Stimulated activated CD4-positive, alpha-beta T cell treated with anti-CD3 and anti-CD28 coated beads, Interleukin-4, amount 100 ng/mL, for 48 hours (primary cell): ENCODE measurements around the gene TBC1D9B.
A peak's percentile ranks its signal among the peaks of the same experiment; 100 is the strongest.

ENCODE experiments used
- DNase-seq, 2 donors: peaks; one replicate each; pipeline ENCODE4 v3.0.0-alpha.2; 2020; ENCODE audit warnings: low read depth in 2 of 2

Gene TBC1D9B

DNA sequence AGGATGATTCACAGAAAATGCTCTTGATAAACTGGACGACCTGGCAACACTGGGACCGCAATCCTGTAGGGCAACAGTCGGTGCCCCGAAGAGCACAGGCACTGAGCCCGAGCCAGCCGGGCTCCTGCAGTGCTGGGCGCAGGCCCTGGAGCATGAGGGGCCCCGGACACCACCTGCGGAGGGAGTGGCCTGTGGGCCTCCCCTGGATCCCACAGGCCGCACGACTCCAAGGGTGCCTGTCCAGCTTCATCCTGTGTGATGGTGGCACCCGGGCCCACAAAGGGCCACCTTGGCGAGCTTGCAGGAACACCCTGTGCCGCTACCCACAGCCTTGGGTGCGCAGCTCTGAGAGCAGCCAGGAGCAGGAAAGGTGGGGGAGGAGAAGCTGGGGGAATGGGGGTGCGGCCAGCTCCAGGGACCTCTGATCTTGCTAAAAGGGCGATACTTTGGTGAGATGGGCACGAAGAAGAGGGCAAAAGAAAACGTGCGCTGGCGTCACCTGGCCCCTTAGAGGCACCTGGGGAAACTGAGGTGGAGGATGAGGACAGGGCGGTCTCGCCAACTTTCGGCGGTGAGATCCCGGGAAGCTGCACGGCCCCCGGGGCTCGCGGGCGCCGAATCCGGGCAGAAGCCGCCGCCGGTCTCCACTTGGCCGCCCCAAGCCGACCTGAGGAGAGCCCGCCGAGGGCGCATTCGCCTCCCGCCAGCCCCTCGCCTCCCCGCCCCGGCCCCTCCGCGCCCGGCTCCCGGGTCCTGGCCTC lies 722 bp downstream of the TBC1D9B start:
- peak; percentile 13 to 19 for DNase-seq

DNA sequence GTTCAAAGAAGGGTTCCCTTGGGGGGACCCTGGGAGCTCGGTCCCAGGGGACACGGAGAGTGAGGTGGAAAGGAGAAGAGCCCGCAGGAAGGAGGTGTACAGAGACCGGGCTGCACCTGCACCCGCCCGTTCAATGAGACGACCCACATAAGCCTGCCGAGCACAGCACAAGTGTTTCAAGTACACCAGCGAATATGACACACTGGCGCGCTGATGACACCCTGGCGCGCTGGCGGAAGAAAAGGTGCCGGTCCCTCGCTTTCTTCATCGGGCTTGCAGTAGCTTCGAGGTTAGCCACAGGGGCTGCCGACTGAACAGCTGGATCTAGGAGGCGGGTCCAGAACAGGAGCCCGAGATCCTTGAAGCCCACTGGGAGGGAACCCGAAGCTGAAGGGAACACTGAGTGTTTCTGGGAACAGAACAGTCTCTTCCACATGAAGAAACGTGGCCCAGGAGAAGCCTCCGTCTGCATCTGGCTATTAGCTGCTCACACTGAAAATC lies 1.4 kb downstream of the TBC1D9B start:
- DNase-seq, result no peak

DNA sequence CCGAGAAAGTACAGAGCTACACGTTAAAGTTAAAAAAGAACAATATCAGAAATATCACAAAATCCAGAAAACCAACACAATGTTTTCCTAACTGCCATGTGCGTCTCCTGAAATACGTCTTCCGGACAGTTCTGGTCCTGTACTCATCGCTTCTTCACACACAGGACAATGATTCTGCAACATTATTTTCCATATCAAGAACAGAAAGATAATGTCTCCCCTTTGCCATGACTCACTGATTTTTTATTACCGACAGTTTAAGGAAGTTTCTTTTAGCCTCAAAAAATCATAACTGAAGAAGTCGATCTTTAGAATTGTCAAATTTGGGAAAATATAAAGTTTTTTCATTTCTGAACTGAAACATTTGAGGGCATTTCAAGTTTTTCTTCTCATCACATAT lies 2.5 kb downstream of the TBC1D9B start:
- DNase-seq, result no peak

DNA sequence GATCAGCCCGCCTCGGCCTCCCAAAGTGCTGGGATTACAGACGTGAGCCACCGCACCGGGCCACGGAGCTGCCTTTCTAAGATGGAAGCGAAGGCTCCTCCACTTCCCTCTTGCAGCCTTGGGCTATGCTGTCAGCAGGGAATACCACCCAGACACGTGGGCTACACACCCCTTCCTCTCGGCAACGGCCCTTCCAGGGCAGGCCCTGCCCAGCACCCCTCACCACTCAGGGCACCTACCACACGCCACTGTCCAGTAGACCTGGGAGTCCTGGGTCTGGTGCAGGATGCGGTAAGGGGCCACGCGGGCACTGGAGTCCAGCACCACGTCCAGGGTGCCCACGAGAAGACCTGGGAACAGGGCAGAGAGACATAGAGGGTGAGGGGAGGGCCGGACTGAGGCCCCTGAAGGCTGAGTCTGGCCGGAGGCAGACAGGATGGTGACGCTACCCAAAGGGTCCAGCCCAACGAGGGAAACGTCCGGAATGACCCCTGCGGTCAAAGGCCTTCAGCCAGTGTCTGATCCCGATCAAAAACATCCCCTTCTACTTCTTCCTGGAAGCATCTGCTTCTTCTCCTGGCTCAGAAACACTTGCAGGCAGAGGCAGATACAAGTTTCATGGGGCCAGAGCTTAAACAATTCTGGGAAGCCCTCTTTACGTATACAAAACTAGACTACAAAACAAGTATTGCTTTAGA lies 3.1 kb downstream of the TBC1D9B start:
- DNase-seq, result no peak

DNA sequence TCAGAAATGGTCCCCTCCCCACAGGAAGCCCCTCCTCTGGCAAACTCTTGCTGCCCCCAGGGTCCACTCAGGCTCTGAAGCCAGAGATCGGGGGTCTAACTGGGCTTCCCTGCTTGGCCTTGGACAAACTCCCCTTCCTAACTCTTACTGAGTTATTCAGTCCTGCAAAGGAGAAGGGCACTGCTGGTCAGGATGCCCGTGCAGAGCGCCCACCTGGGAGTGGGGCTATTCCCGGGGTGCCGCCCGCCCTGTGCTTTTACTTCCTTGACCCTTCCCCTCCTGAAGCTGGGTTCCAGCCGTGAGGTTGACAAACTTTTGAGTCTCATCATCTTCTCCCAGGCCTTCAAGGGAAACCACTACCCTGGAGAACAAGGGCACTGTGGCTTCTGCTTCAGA lies 4.9 kb downstream of the TBC1D9B start:
- DNase-seq, result no peak

DNA sequence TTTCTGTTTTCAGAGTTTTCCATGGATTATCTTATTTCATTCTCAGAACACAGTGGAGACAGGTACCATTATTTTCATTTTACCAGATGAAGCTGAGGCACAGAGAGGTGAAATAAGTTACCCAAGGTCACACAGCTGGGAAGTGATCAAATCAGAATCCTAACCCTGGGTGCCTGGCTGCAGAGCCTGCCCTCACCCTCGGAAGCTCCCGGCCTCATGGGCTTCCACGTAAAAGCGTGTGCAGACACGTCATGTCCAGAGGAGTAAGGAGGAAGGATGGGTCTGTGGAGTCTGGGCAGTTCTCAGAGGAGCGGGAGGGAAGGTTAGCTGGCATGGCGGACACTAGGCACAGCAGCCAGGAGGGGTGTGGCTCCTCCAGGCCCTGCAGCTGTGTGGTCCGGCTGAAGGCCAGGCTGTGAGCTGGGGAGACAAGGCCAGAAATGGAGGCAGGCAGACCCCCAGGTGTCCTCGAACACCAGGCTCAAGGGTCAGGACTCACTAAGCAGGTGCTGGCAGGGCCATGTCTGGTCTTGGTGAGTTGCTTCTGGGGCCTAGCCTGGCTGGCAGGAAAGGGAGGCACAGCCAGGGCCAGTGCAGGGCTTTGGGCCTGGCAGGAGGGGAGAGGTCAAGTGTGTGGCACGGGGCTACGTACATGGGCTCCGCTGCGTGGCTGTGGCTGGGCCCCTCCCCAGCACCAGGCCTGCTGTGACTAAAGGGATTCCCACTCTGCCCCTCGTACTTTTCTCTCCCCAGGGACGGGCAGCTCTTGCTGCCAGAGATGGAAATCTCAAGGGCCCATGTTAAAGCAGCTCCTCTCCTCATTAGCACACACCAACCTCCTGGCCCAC lies 5.6 kb downstream of the TBC1D9B start:
- DNase-seq, result no peak

DNA sequence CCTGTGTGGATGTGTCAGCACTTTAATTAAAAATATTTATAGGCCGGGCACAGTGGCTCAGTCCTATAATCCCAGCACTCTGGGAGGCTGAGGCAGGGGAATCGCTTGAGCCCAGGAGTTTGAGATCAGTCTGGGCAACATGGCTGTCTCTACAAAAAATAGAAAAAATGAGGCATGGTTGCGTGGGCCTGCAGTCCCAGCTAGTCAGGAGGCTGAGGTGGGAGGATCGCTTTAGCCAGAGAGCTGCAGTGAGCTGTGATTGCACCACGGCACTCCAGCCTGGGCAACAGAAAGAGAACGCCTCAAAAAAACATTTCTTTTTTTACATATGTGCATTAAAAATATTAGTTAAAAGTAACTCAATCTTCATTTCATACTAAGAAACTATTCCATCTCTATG lies 6.2 kb downstream of the TBC1D9B start:
- no peak for DNase-seq

DNA sequence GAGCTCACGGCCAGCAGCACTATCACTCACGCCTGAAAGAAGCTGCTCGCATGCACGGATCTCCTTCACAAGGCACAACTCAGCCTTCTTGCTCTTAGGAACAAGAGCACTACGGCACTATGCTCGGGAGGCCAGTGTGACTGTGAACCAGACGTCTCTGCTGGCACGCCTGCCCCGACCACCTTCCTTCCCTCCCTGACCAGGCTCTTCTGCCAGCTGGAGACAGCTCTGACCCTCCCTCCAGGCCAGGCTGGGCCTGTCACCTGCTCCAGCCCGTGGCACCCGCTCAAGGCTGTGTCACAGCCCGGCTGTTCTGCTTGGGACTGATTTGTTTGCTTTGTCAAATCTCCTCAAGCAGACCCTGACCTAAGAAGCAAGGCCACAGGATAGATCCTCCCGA lies 7.0 kb downstream of the TBC1D9B start:
- no peak for DNase-seq

DNA sequence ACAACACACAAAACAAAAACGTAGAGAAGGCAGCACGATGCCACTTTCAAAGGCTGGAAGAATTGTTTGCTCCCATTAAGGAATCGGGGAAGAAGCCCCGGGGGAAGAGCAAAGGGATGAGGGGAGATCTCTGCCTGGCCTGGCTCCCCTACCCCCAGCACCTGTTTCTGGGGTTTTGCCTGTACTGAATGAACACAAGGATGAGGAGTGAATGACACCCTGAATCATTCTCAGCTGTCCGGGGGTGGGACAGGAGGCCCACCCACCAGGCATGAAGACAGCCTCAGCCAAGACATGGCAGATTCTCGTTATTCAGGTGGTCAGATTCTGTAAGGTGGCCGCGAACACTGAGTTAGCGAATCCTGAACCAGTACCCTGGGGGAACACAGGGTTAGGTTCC lies 7.5 kb downstream of the TBC1D9B start:
- DNase-seq, result no peak

DNA sequence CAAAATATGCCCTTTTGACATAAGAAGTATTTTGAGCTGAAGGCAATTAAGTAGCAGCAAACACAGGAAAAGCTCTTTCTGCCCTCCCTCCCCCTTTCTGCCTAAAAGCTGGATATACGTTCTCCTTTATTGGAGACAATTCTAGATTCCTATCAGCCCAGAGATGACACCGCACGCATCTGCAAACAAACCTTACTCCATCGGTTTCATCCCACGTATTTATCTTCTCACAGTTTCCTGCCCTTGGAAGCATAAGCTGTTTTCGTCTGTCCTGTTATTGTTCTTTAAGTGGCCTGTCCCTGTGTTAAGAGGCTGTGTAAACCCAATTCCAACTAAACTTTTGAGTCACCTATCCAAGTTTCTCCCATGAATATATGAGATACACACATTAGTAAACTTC lies 11.8 kb downstream of the TBC1D9B start:
- DNase-seq, result no peak

DNA sequence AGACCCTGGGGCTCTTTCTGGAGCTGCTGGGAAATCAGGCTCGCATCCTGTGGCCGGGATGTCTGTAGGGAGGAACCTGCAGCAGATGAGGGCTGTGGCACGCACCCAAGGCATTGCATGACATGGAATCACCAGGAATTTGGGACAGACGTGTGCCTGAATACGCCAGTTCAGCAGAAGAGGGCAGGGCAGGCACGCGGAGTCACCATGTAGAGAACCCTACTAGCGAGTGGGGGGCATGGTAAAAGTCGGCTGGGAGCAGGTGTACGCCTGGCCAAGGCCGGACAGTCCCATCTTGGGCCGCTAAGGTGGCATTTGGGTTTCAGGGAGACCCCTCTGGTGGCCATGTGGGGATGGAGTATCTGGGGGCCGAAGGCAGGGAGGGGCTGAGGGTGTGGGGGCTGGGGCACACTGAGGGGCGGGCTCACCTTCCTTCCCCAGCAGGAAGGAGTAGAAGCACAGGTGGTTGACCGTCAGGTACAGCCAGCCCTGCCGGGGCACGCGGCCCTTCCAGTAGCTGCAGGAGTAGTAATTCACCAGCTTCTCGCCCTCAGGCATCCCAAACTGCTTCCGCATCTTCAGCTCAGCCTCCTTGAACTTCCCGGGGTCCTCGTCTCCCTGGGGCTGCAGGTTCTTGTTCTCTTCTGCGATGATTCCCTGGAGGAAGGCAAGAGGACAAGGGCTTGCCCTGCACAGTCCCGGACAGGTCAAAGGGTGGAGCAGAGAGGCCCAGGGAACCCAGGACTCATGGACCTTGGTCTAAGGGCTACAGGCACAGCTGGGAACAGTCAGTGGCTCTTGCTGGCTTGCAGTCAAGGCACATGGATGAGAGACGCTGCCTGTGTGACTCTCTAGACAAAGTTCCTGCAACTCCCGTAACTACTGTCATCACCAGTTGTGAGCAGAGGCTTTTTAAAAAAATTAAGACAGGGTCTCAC lies 13.5 kb downstream of the TBC1D9B start:
- no peak for DNase-seq

DNA sequence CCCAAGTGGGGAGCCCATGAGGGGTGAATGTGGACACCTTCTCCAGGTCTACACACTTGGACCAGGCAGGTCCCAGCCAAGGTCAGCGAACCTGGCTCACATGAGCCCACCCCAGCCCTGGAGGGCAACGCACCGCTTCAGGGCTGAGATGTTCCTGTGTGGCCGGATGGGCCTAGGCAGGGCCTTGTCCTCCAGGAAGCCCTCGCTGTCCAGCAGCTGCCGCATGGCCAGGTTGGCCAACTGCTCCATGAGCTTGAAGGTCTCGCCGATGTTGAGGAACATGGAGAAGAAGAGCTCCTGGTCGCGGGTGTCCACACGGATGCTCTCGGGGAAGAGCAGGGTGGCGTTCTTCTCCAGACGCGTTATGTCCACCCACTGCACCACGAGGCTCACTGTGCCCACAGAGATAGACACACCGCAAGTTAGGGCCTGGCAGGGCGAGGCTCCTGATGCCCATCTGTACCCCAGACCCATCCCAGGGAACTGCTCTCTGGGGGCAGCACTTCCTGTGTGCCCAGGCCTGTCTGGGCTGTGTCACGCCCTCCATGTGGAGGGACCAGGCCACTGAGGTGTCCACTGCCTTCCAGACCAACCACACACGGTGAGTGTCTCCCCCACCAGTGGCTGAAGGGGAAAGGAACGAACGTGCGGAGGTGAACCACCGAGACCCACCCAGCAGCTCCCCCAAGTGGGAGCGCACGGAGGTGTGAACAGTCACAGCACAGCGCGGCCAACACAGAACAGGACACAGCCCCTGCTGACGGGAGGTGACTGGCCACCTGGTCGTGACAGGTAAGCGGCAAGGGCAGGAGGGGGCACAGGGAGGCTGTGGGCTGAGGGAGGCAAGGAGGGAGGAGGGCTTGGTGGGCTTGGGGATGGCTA lies 14.4 kb downstream of the TBC1D9B start:
- DNase-seq, result no peak

DNA sequence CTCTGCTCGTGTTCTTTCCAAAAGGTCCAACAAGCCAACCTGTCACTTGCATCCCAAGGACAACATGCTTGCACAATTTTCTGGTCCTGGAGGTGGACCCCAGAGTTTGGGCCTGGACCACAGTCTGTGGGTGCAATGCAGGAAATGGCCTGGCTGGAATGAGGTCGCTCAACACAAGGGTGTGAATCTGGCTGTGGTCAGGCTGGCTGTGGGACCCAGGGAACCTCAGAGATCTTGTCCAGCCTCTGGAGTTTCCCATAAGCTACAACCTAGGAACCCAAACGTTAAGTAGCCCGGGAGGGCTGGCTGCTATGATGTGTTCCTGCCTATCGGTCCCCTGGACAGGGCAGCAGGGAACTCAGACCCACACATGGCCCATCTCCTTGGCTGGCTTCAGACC lies 15.4 kb downstream of the TBC1D9B start:
- DNase-seq, result no peak

DNA sequence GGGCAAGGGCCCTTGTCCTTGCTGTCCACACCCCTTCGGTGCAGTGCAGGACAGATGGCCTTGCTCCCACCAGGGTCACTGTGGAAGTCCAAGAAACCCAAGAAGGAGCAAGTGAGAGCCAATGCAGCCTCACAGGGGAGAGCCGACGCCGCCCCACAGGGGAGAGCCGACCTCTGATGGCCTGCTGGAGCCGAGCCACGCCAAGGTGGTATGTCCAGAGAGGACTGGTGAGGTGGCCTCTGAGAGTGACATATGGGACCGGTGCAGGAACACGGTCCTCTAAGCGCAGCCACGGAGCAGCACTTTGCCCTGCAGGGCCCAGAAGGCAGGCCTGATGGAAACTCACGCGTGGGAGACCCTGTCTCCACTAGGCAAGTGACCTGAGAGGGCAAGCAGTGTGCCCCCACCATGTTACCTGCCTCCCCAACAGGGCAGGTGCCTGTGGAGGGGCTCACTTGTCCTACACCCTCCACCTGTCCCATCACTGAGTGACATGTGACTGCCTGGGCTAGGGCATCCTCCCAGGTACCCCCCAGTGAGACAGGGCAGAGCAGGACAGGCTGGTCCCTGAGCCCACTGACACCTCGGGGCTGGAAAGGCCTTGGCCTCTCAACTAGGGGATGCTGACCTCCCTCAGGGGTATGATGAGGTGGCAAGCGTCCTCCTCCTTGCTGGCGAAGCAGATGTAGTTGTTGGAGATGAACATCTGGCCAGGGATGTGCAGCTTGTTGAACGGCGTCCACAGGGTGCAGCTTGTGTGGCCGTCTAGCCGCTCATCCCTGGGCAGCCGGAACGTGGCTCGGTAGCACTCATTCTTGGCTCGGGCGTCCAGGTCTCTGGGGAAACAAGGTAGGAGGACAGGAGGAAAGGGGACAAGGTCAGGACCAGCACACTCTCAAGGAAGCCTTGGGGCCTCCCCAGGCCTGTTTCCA lies 16.7 kb downstream of the TBC1D9B start:
- DNase-seq, result no peak

DNA sequence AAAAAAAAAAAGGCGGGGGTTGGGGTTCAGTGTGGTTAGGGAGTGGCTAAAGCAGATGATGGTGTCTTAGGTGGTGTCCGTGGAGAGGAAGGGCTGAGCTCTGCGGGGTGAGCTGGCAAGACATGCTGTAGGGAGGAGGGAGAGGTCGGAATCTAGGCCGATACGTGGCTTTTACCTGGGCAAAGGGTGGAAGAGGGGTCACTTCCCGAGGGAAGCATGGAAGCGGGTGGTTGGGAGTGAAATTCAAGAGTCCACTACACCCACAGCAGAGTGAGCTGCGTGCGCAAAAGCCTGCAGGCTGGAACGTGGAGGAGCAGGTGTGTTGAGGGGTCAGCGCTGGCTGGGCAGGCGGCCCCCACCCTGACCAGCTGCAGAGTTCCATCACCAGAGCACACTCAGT lies 17.8 kb downstream of the TBC1D9B start:
- DNase-seq, result no peak

DNA sequence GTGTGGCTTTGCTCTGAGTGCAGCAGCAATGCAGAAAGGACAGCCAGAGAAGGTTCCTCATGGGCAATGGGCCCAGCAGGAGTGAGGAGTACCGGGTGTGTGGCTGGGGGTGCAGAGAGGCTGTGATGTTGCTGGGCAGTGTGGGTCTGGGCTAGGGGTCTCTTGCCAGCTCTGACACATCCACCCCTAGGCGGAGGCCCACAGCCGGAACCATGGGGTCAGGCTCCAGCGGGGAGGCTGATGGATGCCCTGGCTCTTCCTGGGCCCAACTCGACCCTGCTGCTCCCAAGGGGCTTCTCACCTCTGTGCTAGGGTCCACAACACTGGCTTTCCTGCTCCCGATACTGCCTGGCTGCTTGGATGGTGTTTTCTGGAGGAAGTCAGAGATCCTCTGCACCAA lies 19.9 kb downstream of the TBC1D9B start:
- no peak for DNase-seq

DNA sequence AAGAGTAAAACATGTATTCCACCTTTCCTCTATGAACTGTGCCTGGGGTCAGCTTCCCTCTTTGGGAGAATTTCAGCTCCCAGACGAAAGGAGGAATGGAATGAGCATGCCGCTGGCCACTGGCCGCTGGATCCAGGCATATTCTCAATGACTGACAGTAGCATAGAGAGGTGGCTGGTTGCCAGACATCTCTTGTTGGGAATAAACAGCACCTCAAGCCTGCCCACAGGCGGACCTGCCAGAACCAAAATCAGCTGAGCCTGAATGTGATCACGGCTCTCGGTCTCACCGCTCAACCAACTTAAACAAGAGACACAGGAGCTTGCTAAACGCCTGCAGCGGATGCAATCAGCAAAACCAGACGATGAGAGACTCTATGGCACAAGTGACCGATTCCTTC lies 20.6 kb downstream of the TBC1D9B start:
- no peak for DNase-seq

DNA sequence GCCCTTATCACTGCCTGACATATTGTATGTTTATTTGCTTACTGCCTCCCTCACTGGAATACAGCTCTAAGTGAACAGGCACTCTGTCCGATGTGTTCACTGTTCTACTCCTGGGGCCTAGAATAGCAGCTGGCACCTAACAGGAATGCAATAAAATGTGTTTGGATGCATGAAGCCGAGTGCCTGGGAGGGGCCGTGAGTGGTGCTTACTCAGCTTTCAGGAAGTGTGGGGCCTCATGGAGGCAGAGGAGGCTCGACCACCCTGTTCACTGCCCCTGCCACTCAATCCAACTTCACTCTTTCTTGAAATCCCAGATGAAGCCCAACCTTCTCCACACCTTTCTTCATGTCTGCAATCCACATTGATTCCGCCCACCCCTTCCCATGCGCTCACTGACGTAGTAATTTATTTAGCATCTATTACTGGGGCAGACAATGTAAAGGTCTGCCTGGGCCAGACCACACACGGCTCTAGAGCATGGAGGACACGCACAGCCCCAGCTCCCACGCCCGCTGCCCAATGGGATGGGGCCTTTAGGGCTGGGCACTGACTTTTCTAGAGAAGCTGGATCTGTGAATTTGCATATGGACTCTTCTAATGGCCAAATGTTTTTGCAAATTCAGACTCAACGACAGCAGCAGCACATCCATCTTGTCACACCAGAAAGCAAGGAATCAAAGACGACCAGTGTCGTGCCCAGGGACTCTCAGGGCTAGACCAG lies 21.3 kb downstream of the TBC1D9B start:
- DNase-seq, result no peak
